Fibroblast of peridontal ligament (primary cell): ENCODE data around the gene NOX3.
"Not testable (repeated sequence)": the region's sequence is repeated elsewhere in the genome, so short reads cannot be mapped to it uniquely, and the experiment has no call there.

ENCODE experiments used
- DNase-seq: peaks from one replicate; pipeline ENCODE4 v3.0.0-alpha.2; 2010; ENCODE audit errors: extremely low read depth

Gene NOX3

GRCh38 chr6:155455766-155456165 lies at the start of gene NOX3:
TSS of gene NOX3 (minus strand) at chr6:155455839. CDS start at chr6:155455800, 39 bp downstream.
- no peak for DNase-seq

DNA sequence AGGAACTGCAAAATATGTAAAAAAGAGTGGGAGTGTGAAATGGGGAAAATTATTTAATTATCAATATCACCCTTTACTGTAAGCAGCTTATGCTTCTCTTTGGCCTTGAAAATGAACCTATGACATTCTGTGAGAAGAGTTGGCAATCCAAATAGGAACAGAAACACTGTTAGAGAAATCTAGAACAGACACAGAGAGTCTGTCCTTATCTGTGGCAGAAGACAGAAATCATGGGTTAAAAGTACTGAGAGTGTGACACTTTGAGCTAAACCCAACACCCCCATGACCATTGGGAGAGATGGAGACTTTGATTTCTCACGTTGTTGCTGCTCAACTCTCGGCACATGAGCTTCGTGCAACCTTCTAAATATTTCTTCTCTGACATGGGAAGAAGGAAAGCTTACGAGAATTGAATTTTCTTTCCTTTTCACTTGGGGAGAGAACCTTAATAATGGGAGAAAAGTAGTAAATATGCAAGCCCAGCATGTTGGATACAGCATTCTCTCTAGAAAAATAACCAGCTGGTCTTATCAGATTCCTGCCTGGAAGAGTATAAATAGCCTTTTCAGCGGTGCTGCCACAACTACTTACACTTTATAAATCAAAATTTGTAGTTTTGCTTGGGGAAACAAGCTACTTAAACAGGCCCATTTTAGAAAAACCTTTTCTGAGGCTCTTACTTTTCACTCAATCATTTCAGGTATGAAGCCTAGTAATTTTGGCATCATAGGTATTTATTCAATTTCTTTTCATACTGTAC lies 49.4 kb upstream of the NOX3 start:
- no peak for DNase-seq

DNA sequence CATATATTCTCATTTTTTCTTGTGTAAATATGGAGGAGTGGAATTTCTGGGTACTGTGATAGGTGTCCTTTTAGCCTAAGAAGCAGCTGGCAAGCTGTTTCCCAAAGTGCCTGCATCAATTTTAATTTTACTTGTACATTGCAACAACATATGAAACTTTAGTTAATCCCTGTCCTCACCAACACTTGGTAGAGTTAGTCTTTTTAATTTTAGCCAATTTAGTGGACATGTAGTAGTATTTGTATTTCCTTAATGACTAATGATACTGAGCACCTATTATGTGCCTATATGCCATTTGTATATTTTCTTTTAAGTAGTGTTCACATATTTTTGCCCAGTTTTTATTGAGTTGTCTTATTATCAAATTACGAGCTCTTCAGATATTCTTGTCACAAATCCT lies 46.8 kb upstream of the NOX3 start:
- DNase-seq, result no peak

DNA sequence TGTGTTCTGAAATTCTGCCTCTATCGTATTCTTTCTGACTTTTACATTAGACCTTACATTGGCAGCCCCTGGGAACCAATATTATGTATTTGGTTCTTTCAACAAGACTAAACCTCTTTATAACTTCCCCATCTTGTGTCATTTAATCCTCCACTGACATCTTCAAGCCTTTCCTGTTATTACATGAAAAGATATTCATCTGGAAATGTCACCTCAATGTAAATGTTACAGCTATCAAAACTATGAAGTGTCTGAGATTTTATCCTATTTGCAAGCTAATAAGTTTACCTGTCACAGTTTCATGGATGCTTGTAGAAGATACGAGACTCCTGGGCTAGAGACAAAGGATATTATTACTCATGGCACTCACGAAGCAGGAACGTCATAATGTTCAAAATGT lies 43.9 kb upstream of the NOX3 start:
- no peak for DNase-seq

- peak; percentile 45 for DNase-seq
These were observed 42.7 kb upstream of the NOX3 start for GRCh38 chr6:155498370-155498769.

DNA sequence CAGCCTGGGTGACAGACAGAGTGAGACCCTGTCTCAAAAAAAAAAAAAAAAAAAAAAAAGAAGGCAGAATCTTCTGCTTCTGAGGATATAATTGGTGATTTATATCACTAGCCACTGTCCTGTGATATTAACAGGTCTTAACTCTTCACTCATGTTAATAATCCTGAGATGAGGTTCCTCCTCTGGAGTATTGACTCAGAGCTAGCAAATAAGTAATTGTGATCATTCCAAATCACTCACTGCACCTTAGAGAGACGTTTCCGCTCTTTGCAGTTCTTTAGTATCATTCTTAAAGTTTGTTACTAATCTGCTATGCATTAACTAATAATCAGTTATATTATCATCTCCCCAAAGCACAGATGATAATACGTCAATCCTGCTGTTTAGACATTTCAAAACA lies 41.6 kb upstream of the NOX3 start:
- DNase-seq, result no peak

DNA sequence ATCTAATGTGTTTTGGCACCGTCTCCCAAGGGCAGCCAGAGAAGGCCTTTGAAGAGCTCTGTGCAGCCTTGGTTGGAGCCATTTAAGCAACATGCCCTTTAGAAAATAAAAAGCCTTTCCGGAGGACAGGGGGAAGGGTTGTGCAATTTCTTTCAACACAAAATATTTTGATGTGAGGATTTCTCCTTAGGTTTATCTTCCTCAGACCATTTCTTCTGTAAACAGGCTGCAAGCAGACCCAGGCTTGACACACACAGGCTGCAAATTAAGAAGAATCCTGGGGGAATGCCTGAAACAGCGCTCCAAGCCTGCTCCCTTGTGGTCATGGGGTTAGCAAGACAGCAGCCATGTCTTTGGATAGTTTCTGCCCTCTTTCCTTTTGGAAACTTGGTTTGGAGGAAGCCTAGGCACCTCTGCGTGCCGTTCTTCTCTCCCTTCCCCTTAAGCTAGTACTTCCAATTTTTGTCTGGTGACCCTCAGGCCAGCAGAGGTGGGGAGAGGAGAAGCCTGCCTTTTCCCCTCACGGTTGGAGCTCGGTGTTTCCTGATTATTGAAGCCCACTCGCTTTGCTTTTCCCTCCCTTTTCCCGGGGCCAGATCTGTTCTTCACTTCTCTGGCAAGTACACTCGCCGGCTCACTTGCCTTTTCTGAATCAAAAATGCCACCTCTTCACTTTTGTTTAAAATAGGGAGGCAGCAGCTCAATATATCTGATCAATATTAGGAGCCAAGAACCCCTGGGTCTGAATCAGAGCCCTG lies 39.6 kb upstream of the NOX3 start:
- DNase-seq, result peak; percentile 96

- peak; percentile 100 for DNase-seq
These were observed 38.1 kb upstream of the NOX3 start for GRCh38 chr6:155493694-155494143.

GRCh38 chr6:155493026-155493693 lies 37.5 kb upstream of the NOX3 start:
- no peak for DNase-seq

DNA sequence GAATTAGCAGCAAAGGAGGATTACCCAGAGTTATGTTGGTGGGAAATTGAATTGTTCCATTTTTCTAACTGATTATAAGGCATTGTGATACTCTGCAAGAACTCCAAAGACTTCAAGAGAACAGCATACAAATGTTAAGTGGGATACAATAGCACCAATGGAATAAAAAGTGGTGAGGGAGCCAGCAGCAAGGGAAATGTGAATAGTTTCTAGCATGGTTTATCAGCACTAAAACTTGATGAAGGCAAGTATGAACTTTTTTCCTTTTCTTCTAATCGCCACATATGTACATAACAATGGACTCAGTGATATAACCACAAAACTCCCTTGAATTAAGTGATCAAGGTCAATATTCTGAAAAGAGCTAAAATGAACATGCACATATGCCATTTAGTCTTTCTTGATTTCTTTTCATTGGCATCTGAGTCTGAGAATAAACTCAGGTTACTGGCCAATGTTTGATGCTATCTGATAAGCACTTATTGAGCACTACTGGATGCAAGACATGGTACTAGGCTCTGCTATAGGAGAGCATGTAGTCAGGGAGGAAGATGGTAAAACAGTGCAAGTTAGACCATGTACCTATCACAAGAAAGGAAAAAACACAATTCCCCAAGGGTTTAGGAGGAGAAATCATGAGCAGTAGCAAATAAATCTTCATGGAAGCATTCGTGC lies 36.6 kb upstream of the NOX3 start:
- DNase-seq, result no peak

DNA sequence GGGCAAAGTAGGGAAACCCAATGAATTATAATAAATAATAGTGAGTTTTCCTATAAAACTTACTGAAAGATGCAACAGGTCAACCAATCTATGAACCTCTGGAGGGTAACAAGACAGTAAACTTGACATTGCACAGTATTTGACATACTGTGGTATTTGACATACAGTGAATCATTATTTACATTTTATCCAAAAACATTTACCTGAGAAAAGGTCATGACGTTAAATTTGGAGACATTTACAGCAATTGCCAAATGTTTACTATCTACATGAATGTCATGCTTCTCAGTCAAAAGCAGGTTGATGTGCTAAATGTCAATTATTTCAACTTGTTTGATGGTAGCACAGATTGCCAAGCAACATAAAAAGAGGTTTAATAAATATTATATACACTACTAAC lies 35.8 kb upstream of the NOX3 start:
- DNase-seq, result no peak

DNA sequence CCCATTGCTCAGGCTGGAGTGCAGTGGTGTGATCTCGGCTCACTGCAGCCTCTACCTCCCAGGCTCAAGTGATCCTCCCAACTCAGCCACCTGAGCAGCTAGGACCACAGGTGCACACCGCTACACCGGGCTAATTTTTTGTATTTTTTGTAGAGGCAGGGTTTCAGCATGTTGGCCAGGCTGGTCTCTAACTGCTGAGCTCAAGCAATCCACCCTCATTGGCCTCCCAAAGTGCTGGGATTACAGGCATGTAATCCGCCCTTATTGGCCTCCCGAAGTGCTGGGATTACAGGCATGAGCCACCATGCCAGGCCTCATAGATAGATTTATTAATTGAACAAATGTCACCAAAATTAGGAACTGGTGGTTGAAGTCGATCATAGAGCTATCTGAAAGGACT lies 32.6 kb upstream of the NOX3 start:
- DNase-seq, result not testable (repeated sequence)

DNA sequence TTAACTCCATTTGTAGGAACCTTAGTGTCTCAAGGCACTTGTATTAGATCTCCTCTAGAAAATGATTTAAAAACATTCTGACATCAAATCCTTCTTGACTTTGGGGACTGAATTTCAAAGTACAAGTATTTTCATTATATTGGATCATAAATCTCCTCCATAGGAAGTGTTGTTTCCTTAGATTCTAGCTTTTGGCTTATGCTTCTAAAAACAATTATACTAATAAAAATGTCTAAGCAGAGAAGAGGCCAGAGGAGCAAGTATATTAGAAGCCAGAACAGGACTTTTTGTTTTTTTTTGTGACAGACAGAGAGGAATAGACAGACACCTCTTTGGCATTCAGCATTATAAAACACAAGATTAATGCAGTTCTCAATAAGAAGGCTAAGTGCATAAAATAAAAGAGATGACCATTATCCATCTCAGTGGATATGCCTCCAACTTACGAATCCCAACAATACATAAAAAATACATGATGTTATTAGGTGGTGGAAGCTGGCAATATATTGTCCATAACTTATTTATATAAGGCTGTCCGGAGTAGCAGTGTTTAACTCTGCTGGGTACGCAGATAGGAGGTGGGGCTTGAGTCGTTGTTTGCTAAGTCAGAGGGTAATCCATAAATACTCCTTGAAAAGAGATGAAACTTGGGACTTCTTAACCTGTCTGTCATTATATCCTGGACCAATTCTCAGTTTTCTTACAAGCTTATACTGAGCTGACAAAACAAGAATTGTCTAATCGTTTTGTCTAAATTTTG lies 31.9 kb upstream of the NOX3 start:
- DNase-seq, result no peak

GRCh38 chr6:155486721-155487294 lies 31.2 kb upstream of the NOX3 start:
- no peak for DNase-seq

DNA sequence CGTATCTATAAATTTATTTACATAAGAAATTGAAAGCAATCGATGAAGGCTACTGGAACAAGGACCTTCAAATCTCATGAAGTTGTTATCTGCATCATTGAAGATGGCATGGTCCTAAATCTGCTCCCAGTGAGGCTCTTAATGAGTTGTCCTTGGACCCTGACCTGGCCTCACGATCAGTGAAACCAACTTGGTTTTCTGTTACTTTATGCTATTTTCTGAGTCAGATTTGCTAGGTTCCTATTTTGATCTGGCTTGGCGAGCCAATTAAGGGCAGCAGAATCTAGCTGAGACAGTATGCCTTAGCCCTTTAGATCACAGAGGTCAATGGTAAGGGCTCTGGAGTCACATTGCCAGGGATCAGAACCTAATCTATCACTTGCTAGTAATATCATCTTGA lies 30.1 kb upstream of the NOX3 start:
- DNase-seq, result no peak

GRCh38 chr6:155483858-155484257 lies 28.2 kb upstream of the NOX3 start:
- peak; percentile 85 for DNase-seq

DNA sequence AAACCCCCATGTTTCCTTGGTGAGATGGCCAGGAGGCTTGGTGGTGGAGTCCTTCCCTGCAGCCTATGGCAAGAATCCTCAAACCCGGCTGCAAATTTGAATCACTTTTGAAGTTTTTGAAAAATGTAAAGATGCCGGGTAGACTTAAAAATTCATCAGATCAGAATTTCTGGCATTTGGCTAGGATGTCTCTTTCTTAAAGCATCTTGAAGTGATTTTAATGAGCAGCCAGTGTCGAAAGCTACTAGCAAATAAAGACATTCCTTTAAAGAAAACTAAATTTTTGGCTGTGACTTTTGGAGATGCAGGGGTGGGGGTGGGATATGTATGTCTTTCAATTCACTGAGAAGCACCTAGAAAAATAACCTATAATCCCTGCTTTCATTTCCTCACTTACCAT lies 25.6 kb upstream of the NOX3 start:
- peak; percentile 94 for DNase-seq

- peak; percentile 96 for DNase-seq
These were observed 18.1 kb upstream of the NOX3 start for GRCh38 chr6:155473741-155474140.

GRCh38 chr6:155472886-155473285 lies 17.2 kb upstream of the NOX3 start:
- DNase-seq, result peak; percentile 96

DNA sequence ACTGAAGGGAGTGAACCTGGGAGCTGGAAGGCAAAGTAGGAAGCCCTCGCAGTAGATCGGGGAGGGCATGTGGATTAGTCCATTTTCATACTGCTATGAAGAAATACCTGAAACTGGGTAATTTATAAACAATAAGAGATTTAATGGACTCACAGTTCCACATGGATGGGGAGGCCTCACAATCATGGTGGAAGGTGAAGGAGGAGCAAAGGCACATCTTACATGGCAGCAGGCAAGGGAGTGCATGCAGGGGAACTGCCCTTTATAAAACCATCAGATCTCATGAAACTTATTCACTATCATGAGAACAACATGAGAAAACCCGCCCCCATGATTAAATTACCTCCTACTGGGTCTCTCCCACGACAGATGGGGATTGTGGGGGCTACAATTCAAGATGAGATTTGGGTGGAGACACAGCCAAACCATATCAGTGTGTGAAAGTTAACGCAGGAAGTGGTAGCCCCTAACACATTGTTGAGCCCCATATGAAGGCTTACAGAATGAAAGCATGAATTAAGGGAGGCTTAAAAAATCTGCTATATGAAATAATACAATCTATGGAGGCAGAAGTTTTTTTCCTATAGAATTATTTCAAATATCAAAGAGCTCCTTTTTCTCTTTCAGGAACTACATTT lies 15.5 kb upstream of the NOX3 start:
- DNase-seq, result not testable (repeated sequence)
